ENCODE data around the gene ABCA2.
"Not testable (repeated sequence)": the region's sequence is repeated elsewhere in the genome, so short reads cannot be mapped to it uniquely, and the experiment has no call there.

Gene ABCA2

DNA sequence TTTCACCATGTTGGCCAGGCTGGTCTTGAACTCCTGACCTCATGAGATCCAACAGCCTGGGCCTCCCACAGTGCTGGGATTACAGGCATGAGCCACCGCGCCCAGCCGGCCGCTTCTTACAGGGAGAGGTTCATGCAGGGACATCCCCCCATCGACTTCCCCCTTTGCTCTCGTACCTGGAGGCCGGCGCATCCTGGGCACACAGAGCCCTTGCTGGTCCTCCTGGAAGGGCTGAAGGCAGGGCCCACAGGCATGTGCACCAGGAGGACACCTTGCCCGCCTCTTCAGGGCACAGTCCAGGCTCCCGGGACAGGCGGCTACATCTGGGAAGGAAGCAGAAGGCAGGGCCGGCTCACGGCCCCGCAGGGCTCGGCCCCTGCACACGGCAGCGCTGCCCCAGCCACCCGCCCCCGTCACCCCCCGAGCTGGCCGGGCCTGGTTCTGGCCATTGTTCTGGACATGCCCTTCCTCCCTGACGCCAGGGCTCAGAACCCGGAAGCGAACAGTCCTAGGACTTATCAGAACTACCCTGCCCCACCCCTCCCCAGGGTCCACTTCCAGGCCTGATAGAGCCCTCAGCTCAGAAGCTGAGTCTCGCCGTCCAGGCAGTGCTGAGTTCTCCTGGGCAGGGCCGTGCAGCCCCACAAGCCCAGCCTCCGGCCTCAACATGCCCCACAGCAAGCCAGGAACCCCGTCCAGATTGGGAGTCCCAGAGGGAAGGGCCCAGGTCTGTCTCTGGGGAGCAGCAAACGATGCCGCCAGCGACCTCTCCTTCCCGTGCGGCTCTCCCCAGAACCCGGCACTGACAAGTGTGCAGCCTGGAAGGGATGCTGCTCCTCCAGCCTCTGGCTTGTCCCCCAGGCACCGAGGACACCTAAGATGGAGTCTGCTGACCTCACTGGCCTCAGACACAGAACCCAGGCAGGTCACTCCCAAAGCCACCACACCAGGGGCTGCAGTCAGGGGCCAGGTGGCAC, 15.0 kb upstream of the ABCA2 start:
- Mint-ChIP-seq H3K9me3 (no peaks in the 10 kb centered on the region), H3K27ac (no peak overlapping the region), H3K36me3 (no peaks in the 10 kb centered on the region), H3K27me3 (peaks cover 93% of the 10 kb centered on the region), H3K4me1 (peaks cover 15% of the 10 kb centered on the region), H3K4me3 (no peak overlapping the region)
- ATAC-seq = no peak

DNA sequence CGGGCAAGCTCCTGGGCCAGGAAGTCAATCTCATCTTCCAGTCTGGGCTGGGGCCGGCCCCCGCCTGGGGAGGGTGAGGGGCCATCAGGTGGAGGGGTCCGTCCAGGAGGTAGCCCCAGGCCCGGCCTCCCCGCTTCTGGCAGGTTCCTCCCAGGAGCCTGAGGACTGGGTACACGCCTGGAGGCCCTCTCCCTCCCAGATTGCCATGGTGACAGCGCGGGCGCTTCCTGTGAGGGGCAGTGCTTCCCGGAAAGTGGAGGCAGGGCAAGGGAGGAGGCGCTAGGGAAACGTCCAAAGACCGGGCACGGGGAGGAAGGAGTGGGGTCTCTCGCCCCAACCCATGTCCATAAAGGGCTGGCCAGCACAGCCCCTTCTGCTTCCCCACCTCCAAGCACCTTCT, 13.1 kb upstream of the ABCA2 start:
- no peak overlapping the region for H3K4me3 Mint-ChIP-seq

DNA sequence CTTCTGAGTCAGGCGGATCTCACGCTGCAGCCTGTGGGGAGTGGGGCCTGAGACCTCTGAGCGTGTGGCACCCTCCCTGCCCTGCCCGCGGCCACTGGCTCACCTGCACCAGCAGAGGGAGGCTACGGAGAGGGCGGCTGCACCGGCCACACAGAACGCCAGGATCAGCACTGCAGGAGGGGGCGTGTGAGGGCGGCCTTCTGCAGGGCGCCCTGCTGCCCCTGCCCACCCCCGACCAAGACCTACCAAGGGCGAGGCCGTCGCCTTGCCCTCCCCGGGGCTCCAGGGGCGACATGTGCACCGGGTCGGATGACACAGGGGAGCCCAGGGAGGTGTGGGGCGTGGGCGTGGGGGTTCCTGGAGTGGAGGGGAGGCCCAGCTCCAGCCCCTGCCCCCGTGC, 12.5 kb upstream of the ABCA2 start:
- Mint-ChIP-seq H3K4me1 (peaks cover 11% of the 10 kb centered on the region), H3K4me3 (no peak overlapping the region), H3K36me3 (no peaks in the 10 kb centered on the region), H3K27ac (no peak overlapping the region), H3K9me3 (no peaks in the 10 kb centered on the region), H3K27me3 (peaks cover 75% of the 10 kb centered on the region)
- peak; percentile 42 for ATAC-seq

More for the DNA sequence above, 13.1 kb upstream of the ABCA2 start:
- no peak for ATAC-seq
- no peak overlapping the region for H3K27ac Mint-ChIP-seq
- no peaks in the 10 kb centered on the region for H3K36me3 Mint-ChIP-seq
- H3K9me3 Mint-ChIP-seq = no peaks in the 10 kb centered on the region
- H3K4me1 Mint-ChIP-seq = peaks cover 11% of the 10 kb centered on the region
- H3K27me3 Mint-ChIP-seq = peaks cover 76% of the 10 kb centered on the region

DNA sequence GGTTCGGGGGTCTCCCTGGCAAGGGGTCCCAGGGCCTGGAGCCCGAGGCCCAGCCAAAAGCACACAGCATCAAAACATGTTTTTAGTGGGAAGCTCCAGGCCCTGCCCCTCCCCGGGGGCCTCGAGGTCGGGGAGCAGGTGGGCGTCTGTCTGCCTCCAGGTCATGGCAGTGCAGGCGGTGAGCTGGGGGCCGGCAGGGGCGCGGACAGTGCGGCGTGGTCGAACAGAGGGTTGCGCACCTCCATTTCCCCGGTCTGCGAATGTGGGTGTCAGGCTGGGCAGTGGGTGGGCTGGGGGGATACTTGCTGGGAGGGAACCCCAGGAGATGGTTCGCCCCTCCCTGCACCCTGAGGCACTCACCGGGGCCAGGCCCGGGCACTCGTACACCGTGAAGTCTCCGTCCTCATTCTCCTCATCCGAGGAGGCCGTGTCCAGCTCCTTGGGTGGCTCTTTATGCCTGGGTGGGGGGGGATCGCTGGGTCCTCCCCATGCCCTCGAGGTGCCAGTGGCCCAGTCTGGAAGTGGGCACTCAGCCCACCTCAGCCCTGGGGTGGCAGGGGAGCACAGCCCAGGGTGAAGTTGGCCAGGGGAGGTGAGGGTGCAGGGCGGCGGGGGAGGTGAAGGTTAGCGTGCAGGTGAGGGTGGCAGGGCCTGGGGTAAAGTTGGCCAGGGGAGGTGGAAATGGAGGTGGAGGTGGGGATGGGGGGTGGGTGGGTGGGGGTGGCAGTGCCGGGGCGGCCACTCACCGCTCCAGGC, 11.8 kb upstream of the ABCA2 start:
- Mint-ChIP-seq H3K4me1 (peaks cover 13% of the 10 kb centered on the region), H3K27me3 (peaks cover 68% of the 10 kb centered on the region), H3K27ac (no peak overlapping the region), H3K36me3 (no peaks in the 10 kb centered on the region), H3K4me3 (no peak overlapping the region), H3K9me3 (no peaks in the 10 kb centered on the region)
- no peak for ATAC-seq

DNA sequence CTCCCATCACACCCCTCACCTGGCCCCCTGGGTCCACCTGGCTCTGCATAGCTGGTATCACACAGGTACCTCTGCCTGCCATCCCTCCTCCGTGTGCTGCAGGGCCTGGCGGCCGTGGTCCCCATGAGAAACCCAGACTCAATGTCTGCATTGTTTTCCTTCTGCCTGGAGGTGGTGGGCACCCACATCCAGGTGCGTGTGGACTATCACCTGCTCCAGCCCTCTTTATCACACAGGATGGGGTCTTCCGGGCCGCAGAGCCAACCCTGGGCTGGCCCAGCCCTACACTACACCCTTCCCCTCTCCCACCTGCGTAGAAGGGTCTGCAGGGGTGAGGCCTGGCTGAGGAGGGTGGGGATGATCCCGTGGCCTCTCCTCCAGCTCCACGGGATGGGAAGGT, 10.9 kb upstream of the ABCA2 start:
- Mint-ChIP-seq H3K36me3 (no peaks in the 10 kb centered on the region), H3K27ac (no peak overlapping the region), H3K9me3 (no peaks in the 10 kb centered on the region), H3K4me1 (peaks cover 17% of the 10 kb centered on the region), H3K27me3 (peaks cover 59% of the 10 kb centered on the region), H3K4me3 (no peak overlapping the region)
- ATAC-seq = no peak

DNA sequence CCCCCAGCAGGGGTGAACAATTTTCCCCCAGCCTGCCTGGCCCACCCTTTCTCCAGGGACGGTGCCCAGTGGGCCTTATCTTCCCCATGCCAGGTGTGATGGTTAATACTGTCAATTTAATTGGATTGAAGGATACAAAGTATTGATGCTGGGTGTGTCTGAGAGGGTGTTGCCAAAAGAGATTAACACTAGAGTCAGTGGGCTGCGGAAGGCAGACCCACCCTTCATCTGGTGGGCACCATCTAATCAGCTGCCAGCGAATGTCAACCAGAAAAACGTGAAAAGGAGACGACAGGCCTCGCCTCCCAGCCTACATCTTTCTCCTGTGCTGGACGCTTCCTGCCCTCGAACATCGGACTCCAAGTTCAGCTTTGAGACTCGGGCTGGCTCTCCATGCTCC, 9.4 kb upstream of the ABCA2 start:
- Mint-ChIP-seq H3K9me3 (no peaks in the 10 kb centered on the region), H3K4me1 (peaks cover 32% of the 10 kb centered on the region), H3K4me3 (no peak overlapping the region), H3K36me3 (no peaks in the 10 kb centered on the region), H3K27me3 (peaks cover 45% of the 10 kb centered on the region), H3K27ac (no peak overlapping the region)
- no peak for ATAC-seq

DNA sequence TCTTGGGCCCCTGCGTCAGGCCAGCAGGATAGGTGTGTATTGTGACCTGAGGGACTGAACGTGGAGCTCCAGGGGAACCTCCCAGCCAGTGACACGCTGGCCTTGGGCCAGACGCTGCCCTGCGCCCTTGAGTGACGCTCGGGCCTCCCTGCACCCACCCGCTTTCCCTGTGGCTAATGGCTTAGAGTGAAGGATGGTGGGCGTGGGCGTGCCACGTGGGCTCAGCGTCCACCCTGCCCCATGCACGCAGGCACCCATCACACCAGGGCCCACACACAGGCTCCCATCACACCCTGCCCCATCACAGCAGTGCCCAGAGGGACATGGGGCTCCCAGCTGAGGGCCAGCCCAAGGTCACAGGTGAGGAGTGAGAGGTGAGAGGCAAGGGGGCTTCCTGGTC, 9.0 kb upstream of the ABCA2 start:
- Mint-ChIP-seq H3K9me3 (no peaks in the 10 kb centered on the region), H3K4me3 (no peak overlapping the region), H3K27ac (no peak overlapping the region), H3K36me3 (no peaks in the 10 kb centered on the region), H3K27me3 (peaks cover 40% of the 10 kb centered on the region), H3K4me1 (peaks cover 36% of the 10 kb centered on the region)
- ATAC-seq = no peak

DNA sequence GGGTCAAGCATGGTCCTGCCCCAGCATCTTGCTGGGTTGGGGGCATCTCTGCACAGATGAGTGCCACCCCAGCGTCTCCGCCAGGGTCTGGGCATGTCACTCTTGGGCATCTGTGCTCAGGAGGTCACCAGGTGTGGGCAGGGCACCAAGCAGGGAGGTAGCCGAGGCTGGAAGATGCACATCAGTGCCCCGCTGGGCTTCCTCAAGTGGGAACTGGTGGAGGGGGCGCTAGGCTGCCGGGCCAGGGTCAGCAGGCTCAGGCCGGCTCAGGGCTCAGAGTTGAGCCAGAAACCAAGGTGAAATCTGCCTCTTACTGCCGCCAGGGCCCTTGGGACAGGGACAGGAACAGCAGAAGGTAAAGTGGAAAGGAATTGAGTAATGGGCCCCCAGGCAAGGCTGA, 7.9 kb upstream of the ABCA2 start:
- Mint-ChIP-seq H3K27me3 (peaks cover 29% of the 10 kb centered on the region), H3K4me1 (peaks cover 43% of the 10 kb centered on the region), H3K27ac (peak overlapping the region; percentile 92), H3K36me3 (no peaks in the 10 kb centered on the region), H3K4me3 (no peak overlapping the region), H3K9me3 (no peaks in the 10 kb centered on the region)
- ATAC-seq = no peak

DNA sequence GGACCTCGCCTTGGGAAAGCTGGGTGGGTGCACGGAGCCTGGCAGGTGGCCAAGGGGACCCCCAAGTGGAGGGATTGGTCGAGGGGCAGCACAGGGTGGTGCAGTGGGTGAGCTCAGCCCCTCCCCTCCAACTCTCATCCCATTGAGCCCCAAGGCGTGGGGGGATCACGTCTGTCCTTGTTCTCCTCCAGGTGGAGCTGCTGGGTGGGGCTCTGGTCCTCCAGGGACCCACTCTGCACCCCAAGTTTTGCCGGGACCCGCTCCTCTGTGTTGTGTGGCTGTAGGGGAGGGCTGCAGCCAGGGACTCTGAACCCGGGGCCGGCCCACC, 7.4 kb upstream of the ABCA2 start:
- H3K27ac Mint-ChIP-seq = peak overlapping the region; percentile 92
- no peak for ATAC-seq
- peak overlapping the region; percentile 77 for H3K4me3 Mint-ChIP-seq
- H3K36me3 Mint-ChIP-seq = no peaks in the 10 kb centered on the region
- H3K27me3 Mint-ChIP-seq = peaks cover 24% of the 10 kb centered on the region
- H3K9me3 Mint-ChIP-seq = no peaks in the 10 kb centered on the region
- H3K4me1 Mint-ChIP-seq = peaks cover 48% of the 10 kb centered on the region

DNA sequence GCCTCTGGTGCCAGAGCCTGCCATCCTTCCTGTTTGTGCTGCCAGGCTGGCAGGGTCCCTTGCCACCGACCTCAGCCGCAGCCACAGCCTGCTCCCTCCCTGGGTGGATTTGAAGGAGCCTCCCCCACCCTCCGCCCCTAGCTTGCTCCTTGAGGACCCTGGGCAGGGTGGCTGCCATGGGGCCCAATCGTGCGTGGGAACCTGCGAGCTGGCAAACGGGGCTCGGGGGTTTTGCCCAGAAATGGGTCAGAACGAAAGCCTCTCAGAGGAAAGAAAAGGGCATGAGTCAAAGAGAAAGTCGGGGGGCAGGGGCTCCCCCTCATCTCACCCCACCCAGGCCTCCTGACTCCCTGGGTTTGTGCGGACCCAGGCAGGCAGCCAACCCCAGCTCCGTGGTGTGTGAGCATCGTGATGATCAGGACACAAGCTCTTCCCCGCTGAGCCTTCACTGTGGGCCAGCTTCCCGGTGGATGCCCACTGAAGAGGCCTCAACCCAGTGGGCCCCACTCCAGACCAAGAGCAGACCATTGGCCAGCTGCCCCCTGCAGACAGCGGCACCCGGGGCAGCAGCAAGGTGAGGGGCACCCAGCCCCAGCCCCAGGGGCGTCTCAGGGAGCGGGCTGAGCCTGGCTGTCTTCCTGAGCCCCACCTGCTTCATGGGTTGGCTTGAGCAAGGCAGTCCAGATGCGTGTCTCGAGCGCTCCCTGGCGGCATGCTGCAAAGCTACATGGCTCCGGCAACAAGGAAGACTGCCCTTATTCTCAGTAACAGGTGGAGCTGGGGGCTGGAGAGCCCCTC, 6.9 kb upstream of the ABCA2 start:
- Mint-ChIP-seq H3K36me3 (no peaks in the 10 kb centered on the region), H3K9me3 (no peaks in the 10 kb centered on the region), H3K4me3 (peak overlapping the region; percentile 77), H3K27me3 (peaks cover 19% of the 10 kb centered on the region), H3K27ac (peak overlapping the region; percentile 92), H3K4me1 (peaks cover 53% of the 10 kb centered on the region)
- peak; percentile 78 for ATAC-seq

DNA sequence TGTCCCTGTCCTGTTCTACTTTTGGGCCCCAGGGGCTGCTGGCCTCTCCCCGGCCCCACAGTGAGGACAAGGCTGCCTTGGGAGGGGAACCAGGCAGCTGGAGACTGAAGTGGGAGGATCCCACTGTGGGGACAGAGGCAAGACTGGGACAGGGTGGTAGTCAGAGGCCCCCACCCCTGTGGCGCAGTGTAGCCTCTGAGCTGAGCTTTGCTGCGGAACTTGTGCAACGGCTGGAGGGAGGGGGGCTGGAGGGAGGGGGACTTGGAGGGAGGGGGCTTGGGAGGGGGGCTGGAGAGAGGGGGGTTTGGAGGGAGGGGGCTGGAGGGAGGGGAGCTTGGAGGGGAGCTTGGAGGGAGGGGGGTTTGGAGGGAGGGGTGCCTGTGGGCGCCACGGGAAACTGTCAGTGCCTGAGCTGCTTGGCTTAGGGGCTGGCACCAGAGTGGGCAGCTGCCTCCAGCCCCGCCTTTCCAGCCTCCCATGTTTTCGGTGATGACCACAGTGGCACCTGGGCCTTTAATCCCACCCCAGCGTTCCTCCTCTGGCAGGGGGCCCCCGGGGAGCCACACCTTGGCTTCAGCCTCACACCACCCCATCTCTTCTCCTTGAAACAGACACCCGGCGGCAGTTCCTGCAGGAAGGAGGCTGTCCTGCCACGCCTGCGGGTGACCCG, 6.1 kb upstream of the ABCA2 start:
- Mint-ChIP-seq H3K36me3 (no peaks in the 10 kb centered on the region), H3K9me3 (no peaks in the 10 kb centered on the region), H3K27ac (peak overlapping the region; percentile 92), H3K27me3 (peaks cover 14% of the 10 kb centered on the region), H3K4me3 (peak overlapping the region; percentile 77), H3K4me1 (peaks cover 61% of the 10 kb centered on the region)
- no peak for ATAC-seq

DNA sequence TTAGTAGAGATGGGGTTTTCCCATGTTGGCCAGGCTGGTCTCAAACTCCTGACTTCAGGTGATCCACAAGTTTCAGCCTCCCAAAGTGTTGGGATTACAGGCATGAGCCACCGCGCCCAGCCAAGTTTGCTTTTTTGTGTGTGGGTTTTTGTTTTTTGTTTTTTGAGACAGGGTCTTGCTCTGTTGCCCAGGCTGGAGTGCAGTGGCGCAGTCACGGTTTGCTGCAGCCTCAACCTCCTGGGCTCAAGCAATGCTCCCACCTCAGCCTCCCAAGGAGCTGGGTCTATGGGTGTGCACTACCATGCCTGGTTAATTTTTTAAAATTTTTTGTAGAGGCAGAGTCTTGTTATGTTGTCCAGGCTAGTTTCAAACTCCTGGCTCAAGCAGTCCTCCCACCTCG, 5.4 kb upstream of the ABCA2 start:
- not testable (repeated sequence) for H3K36me3 Mint-ChIP-seq, H3K27me3 Mint-ChIP-seq, H3K9me3 Mint-ChIP-seq, ATAC-seq
- peaks cover 68% of the 10 kb centered on the region for H3K4me1 Mint-ChIP-seq
- H3K4me3 Mint-ChIP-seq = peak overlapping the region; percentile 83
- peak overlapping the region; percentile 92 for H3K27ac Mint-ChIP-seq

DNA sequence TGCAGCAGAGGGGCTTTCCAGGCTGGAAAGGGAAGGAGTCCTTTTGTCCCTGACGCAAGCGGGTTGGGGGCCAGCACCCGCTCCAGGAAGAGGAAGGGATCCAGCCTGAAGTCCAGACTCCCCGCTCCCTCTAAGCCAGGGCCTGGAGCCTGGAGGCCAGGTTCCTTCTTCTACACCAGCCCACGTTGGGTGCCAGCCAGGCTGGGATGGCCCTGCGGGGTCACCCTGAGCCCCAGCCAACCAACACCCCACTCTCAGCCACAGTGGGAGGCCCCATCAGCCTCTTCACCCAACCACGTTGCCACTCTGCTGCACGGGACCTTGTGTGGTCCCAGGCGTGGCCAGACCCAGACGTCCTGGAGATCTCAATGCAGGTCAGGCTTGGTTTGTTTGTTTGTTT, 4.8 kb upstream of the ABCA2 start:
- peak overlapping the region; percentile 83 for H3K4me3 Mint-ChIP-seq
- H3K9me3 Mint-ChIP-seq = no peaks in the 10 kb centered on the region
- peaks cover 68% of the 10 kb centered on the region for H3K4me1 Mint-ChIP-seq
- peak overlapping the region; percentile 92 for H3K27ac Mint-ChIP-seq
- peaks cover under 1% of the 10 kb centered on the region for H3K27me3 Mint-ChIP-seq
- no peaks in the 10 kb centered on the region for H3K36me3 Mint-ChIP-seq
- ATAC-seq = peak; percentile 27

DNA sequence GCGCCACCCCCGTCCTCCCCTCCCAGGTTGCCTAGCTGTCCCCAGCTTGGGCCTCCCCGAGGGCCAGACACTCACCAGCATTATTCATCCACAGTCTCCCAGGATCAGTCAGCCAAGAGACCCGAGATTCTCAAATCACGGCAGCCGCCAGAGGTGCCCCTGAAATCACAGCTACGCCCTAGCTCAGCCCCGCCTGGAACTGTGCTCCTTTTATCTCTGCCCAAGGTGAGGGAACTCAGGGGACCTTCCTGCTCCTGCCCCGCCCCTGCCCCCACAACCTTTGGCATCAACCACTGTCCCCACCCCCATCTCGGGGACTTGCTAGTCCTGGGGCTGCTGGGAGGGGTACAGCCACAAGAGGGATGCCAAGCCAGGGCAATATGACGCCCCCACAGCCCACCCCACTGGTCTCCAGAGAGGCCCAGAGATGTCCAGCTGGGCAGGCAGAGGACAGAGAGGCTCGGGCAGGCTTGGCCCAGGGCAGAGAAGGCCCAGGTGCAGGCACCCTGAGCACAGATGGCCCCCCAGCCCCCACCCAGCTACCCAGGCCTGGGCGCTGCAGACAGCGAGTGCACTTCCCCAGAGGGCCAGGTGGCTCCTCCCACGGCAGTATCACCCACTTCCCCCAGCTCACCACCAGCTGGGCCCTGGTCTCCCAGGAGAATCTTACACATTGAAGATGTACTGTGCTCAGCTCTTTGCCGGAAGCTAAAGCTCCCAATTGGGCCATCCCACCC, 4.0 kb upstream of the ABCA2 start, which contains the start of gene FUT7:
TSS of gene FUT7 (minus strand) at position 185 of the 737 bp plus-strand sequence. CDS start at position 88, 97 bp downstream.
- Mint-ChIP-seq H3K27ac (peak within 1 kb of the TSS; percentile 92), H3K36me3 (no peaks in the 10 kb centered on the region), H3K27me3 (no peaks in the 10 kb centered on the region), H3K4me1 (peaks cover 72% of the 10 kb centered on the region), H3K4me3 (peak within 1 kb of the TSS; percentile 83), H3K9me3 (no peaks in the 10 kb centered on the region)
- peak; percentile 59 for ATAC-seq
